SK-N-MC (cell line): ENCODE data around the gene C1QTNF6.
A peak's percentile ranks its signal among the peaks of the same experiment; 100 is the strongest.
"Not testable (repeated sequence)": the region's sequence is repeated elsewhere in the genome, so short reads cannot be mapped to it uniquely, and the experiment has no call there.

ENCODE experiments used
- DNase-seq: peaks from one replicate; pipeline ENCODE4 v3.0.0-alpha.2; 2011; ENCODE audit warnings: low read depth, low spot score
- H3K27ac ChIP-seq: fragments of 200-600 bp; sonication (generic); 2 replicates; pipeline ENCODE4 v1.5.1; 2016; ENCODE audit warnings: mixed run types
- H3K36me3 ChIP-seq: fragments of 200-600 bp; sonication (generic); 2 replicates; pipeline ENCODE4 v1.6.1; 2017; ENCODE audit warnings: antibody characterized with exemption, low read length, mixed read lengths; ENCODE audit not compliant: insufficient read depth
- H3K4me3 ChIP-seq: fragments of 200-600 bp; sonication (generic); 2 replicates; pipeline ENCODE4 v1.5.1; 2016
- H3K9ac ChIP-seq: fragments of 200-600 bp; sonication (generic); 2 replicates; pipeline ENCODE4 v1.8.0; 2017; ENCODE audit warnings: mixed run types, mixed read lengths; ENCODE audit not compliant: insufficient read length
- H3K9me3 ChIP-seq: fragments of 200-600 bp; sonication (generic); 2 replicates; pipeline ENCODE4 v1.6.1; 2017; ENCODE audit warnings: low read depth, mild to moderate bottlenecking, antibody characterized with exemption, low read length, moderate library complexity, mixed read lengths
- EZH2 ChIP-seq: fragments of 200-600 bp; sonication (generic); IDR thresholded peaks from one replicate; pipeline ENCODE4 v1.6.1; 2017; ENCODE audit warnings: antibody characterized with exemption
- FOXP2 ChIP-seq: optimal IDR thresholded peaks from 2 replicates; pipeline ENCODE3; 2011; ENCODE audit warnings: mild to moderate bottlenecking, moderate library complexity; ENCODE audit not compliant: insufficient read depth; ENCODE audit errors: extremely low read length, control extremely low read depth
- POLR2AphosphoS5 ChIP-seq: IDR thresholded peaks from 2 replicates; pipeline ENCODE4 v1.6.1; 2012; ENCODE audit warnings: mild to moderate bottlenecking, low read depth, low read length, borderline replicate concordance

Gene C1QTNF6

GRCh38 chr22:37204045-37204655, 16.1 kb upstream of the C1QTNF6 start:
- H3K36me3 ChIP-seq, result no peaks in the 10 kb centered on the region
- H3K9ac ChIP-seq, result no peak overlapping the region
- no peak overlapping the region for H3K4me3 ChIP-seq
- DNase-seq, result no peak
- TF ChIP-seq FOXP2 (no peak), EZH2 (no peak), POLR2AphosphoS5 (no peak)
- no peaks in the 10 kb centered on the region for H3K9me3 ChIP-seq
- no peak overlapping the region for H3K27ac ChIP-seq

GRCh38 chr22:37203354-37204044, 15.5 kb upstream of the C1QTNF6 start:
- Histone ChIP-seq H3K27ac (no peak overlapping the region), H3K36me3 (no peaks in the 10 kb centered on the region), H3K9me3 (no peaks in the 10 kb centered on the region), H3K4me3 (no peak overlapping the region), H3K9ac (no peak overlapping the region)
- no peak for DNase-seq
- TF ChIP-seq POLR2AphosphoS5, result no peak
- TF ChIP-seq EZH2, result no peak
- no peak for TF ChIP-seq FOXP2

DNA sequence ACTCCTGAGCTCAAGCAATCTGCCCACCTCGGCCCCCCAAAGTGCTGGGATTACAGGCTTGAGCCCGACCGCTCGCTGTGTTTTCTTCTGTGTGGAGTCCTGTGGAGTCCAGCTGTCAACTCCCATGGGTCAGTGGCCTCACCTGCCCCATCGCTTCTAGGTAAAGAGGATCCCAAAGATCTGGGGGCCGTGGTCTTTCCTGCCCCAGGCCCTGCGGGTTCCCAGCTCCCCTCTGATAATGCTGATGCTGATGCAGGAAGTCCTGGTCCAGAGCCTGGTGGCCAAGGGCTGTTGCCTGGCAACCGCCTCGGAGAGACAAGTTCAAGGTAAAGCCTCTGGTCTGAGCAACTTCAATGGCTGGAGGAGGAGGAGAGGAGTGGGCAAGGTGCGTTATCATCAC, 14.7 kb upstream of the C1QTNF6 start:
- TF ChIP-seq EZH2, result no peak
- TF ChIP-seq POLR2AphosphoS5, result no peak
- no peak for TF ChIP-seq FOXP2
- DNase-seq, result no peak
- Histone ChIP-seq H3K27ac (no peak overlapping the region), H3K9me3 (no peaks in the 10 kb centered on the region), H3K36me3 (no peaks in the 10 kb centered on the region), H3K4me3 (no peak overlapping the region), H3K9ac (no peak overlapping the region)

GRCh38 chr22:37202001-37202555, 14.0 kb upstream of the C1QTNF6 start:
- Histone ChIP-seq H3K9ac (no peak overlapping the region), H3K27ac (no peak overlapping the region), H3K4me3 (no peak overlapping the region), H3K9me3 (no peaks in the 10 kb centered on the region), H3K36me3 (no peaks in the 10 kb centered on the region)
- no peak for DNase-seq
- TF ChIP-seq FOXP2, result no peak
- TF ChIP-seq EZH2, result no peak
- no peak for TF ChIP-seq POLR2AphosphoS5

- H3K4me3 ChIP-seq, H3K9me3 ChIP-seq, H3K36me3 ChIP-seq, DNase-seq, H3K9ac ChIP-seq, H3K27ac ChIP-seq: not testable (repeated sequence)
Observed at GRCh38 chr22:37201443-37201820, 13.4 kb upstream of the C1QTNF6 start.

- Histone ChIP-seq H3K9ac (peak overlapping the region; percentile 63), H3K27ac (no peak overlapping the region), H3K9me3 (no peaks in the 10 kb centered on the region), H3K4me3 (peak overlapping the region; percentile 37), H3K36me3 (no peaks in the 10 kb centered on the region)
- DNase-seq, result no peak
- TF ChIP-seq POLR2AphosphoS5, result no peak
- no peak for TF ChIP-seq FOXP2
- TF ChIP-seq EZH2, result no peak
Observed at GRCh38 chr22:37199760-37200108, 11.7 kb upstream of the C1QTNF6 start.

DNA sequence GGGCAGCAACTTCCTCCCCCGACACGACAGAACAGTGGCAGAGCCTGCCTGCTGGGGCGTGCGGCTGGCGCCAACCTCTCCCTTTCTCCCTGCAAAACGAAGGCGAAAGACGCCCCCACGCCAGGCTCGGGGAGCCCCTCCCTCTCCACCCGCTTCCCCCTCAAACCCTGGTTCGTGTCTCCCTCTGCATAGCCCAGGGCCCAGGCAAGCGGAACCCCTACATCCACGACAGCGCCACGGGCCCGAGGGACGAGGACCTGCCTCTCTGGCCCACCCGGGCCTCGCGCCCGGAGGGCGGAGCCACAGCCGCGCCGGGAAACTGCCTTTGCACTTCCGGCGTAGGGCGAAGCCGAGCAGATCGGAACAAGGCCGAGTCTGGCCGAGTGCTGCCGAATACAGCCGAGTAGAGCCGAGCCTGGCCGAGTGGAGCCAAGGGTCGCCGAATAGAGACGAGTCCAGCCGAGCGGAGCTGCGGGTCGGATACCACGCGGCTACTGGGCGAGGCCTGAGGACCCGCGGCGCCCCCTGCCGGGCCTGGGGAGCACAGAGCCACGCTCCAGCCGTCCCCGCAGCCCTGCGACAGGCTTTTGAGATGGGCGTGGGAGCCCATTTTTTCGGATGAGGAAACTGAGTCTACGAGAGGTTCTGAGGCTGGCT, 11.2 kb upstream of the C1QTNF6 start:
- Histone ChIP-seq H3K27ac (peak overlapping the region; percentile 65; the same call in 1 of the 2 replicates), H3K9me3 (no peaks in the 10 kb centered on the region), H3K36me3 (no peaks in the 10 kb centered on the region), H3K9ac (peak overlapping the region; percentile 89), H3K4me3 (peak overlapping the region; percentile 78)
- TF ChIP-seq POLR2AphosphoS5 (peak; percentile 95), EZH2 (no peak), FOXP2 (peak; percentile 28)
- peak; percentile 75 for DNase-seq

- Histone ChIP-seq H3K4me3 (peak overlapping the region; percentile 78), H3K27ac (peak overlapping the region; percentile 65; the same call in 1 of the 2 replicates), H3K36me3 (no peaks in the 10 kb centered on the region), H3K9ac (peak overlapping the region; percentile 89), H3K9me3 (no peaks in the 10 kb centered on the region)
- DNase-seq, result no peak
- no peak for TF ChIP-seq FOXP2
- no peak for TF ChIP-seq EZH2
- TF ChIP-seq POLR2AphosphoS5, result no peak
Observed at GRCh38 chr22:37198258-37199102, 10.4 kb upstream of the C1QTNF6 start.
